ENCODE results near the gene SORCS2. TPM values are rescaled to one million over a fixed set of nuclear protein-coding genes. Genes with fewer than 3 reads are reported as not detected.

SORCS2 gene
- total and polyA plus RNA-seq, 2 experiments from 2014 or later, result 0.92 to 6.9 TPM

DNA sequence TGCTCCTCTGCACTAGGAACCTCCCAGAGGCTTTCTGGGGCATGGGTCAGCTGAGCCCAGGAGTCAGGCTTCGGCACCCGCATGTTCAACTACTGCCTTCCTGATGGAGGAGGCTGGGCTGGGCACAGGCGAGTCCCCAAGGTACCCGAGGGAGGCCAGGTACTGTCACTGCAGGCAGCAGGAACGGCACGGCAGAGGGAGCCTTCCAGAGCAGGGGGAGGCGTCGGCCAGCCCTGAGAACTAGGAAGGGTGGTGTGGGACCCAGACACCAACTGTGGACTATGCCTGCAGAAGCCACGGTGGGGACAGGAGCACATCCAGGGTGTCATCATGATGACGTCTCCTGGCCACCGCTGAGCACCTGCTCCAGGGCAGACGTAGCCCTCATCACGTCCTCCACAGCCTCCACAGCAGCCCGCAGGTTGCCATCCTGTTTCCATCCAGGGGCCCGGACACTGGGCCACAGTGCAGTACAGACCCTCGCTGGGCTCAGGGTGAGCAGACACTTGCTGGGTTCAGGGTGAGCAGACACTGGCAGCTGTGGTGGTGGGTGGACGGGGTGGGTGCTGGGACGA is 40.8 kb downstream of the SORCS2 start:
- DNase-seq (ENCODE audit: low read depth in 1 of 2, low spot score in 1 of 2), result no peak
- H3K4me3 ChIP-seq, result no peak overlapping the region
- H3K27ac ChIP-seq, result no peak overlapping the region
- peaks cover 24% of the 10 kb centered on the region for H3K4me1 ChIP-seq (ENCODE audit: low read depth)
- H3K27me3 ChIP-seq, result no peaks in the 10 kb centered on the region
- H3K9me3 ChIP-seq (ENCODE audit: low read depth), result no peaks in the 10 kb centered on the region
- no peaks in the 10 kb centered on the region for H3K36me3 ChIP-seq
- TF ChIP-seq, protein P1, sequence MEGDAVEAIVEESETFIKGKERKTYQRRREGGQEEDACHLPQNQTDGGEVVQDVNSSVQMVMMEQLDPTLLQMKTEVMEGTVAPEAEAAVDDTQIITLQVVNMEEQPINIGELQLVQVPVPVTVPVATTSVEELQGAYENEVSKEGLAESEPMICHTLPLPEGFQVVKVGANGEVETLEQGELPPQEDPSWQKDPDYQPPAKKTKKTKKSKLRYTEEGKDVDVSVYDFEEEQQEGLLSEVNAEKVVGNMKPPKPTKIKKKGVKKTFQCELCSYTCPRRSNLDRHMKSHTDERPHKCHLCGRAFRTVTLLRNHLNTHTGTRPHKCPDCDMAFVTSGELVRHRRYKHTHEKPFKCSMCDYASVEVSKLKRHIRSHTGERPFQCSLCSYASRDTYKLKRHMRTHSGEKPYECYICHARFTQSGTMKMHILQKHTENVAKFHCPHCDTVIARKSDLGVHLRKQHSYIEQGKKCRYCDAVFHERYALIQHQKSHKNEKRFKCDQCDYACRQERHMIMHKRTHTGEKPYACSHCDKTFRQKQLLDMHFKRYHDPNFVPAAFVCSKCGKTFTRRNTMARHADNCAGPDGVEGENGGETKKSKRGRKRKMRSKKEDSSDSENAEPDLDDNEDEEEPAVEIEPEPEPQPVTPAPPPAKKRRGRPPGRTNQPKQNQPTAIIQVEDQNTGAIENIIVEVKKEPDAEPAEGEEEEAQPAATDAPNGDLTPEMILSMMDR (IDR thresholded peaks at IDR 0.05; ENCODE audit: low read depth, low read length), result no peak

DNA sequence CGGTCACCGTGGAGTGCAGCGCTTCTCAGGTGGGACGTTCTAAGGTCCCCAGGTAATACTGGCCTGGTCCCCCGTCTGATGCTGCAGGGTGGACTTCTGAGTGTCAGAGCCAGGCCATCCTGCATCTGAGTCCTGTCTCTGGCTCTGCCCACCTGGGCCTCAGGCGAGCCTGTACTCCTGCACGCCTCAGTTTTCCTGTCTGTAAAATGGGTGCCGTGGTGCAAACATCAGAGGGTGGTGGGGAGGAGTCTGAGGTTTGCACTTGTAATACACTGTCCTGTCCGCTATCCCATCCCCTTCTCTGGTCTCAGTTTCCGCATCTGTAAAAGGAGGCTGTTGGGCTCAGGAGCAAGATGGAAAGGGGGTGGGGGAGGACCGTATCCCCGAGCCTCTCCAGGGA is 41.3 kb downstream of the SORCS2 start:
- Histone ChIP-seq H3K4me3 (no peak overlapping the region), H3K4me1 (ENCODE audit: low read depth) (peaks cover 24% of the 10 kb centered on the region)
- TF ChIP-seq, protein P1 (IDR thresholded peaks at IDR 0.05; ENCODE audit: low read depth, low read length), result no peak

DNA sequence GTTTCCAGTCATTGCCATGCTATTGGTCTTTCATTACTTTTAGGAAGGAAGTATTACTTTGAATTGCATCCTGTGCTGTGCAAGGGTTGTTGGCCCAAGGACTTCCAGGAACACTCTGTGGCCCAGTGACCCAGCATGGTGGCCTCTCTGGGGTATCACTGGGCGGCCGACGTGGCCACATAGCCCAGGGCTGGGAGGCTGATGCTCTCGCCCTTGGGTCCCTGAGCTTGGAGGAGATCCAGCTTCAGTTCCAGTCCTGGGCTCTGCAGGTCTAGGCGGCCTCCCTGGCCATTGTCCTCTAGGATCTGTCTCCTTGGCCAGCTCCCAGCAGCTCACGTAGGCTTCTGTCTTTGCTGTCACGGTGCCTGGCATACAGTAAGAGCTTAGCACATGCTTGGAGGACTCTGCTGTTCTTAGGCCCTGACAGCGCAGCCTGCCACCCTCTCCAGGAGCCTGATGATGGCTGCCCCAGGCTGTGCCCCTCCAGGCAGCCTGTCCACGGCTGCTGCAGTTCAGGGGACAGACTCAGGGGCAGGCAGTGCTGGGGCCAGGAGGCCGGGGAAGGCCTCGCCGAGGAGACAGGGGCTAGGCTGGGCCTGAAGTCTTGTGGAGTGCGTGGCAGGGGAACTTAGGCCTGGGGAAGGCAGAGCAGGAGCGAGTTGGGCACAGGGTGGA is 42.2 kb downstream of the SORCS2 start:
- Histone ChIP-seq H3K27me3 (no peaks in the 10 kb centered on the region), H3K4me3 (no peak overlapping the region), H3K27ac (no peak overlapping the region), H3K9me3 (ENCODE audit: low read depth) (no peaks in the 10 kb centered on the region), H3K4me1 (ENCODE audit: low read depth) (peaks cover 30% of the 10 kb centered on the region), H3K36me3 (no peaks in the 10 kb centered on the region)
- DNase-seq (ENCODE audit: low read depth in 1 of 2, low spot score in 1 of 2), result no peak
- TF ChIP-seq, protein P1 (IDR thresholded peaks at IDR 0.05; ENCODE audit: low read depth, low read length), result no peak

More for the DNA sequence above, 41.3 kb downstream of the SORCS2 start:
- Histone ChIP-seq H3K27me3 (no peaks in the 10 kb centered on the region), H3K27ac (no peak overlapping the region), H3K36me3 (no peaks in the 10 kb centered on the region), H3K9me3 (ENCODE audit: low read depth) (no peaks in the 10 kb centered on the region)
- DNase-seq (ENCODE audit: low read depth in 1 of 2, low spot score in 1 of 2), result no peak

DNA sequence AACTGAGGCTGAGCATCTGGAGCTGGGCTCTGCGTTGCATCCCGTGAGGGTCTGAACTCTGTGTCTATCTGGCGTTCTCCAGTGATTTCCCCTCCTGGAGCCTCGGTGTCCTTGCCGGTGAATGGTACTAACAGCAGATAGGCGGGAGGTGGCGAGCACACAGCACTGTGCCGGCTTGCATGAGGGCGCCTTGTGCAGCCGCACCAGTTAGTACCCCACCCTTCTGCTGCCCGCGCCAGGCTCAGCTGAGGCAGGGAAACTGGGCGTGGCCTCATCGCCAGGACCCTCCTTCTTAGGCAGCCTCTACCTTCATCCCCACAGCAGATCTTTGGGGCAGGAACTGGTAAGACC is 42.7 kb downstream of the SORCS2 start:
- Histone ChIP-seq H3K4me1 (ENCODE audit: low read depth) (peaks cover 35% of the 10 kb centered on the region), H3K27me3 (no peaks in the 10 kb centered on the region), H3K36me3 (no peaks in the 10 kb centered on the region), H3K9me3 (ENCODE audit: low read depth) (no peaks in the 10 kb centered on the region), H3K4me3 (no peak overlapping the region), H3K27ac (no peak overlapping the region)
- TF ChIP-seq, protein P1 (IDR thresholded peaks at IDR 0.05; ENCODE audit: low read depth, low read length), result no peak
- DNase-seq (ENCODE audit: low read depth in 1 of 2, low spot score in 1 of 2), result no peak

DNA sequence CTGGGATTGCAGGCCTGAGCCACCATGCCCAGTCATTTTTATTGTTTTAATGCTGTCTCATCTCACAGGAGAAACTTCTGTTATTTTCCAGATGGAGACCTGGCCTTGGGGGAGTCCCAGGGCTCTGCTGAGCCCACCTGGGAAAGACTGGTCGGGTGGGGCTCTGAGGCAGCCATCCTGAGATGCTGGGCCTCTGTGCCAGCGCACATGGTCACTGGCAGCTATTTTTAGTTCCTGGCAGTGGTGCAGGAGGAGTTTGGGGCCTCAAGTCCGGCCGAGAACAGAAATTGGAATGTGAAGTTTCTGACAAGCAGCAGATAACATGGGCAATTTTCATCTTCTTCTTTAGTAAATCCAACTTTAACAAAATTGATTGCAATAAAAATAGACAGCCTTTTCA is 44.5 kb downstream of the SORCS2 start:
- Histone ChIP-seq H3K9me3 (ENCODE audit: low read depth) (no peaks in the 10 kb centered on the region), H3K4me3 (no peak overlapping the region), H3K36me3 (no peaks in the 10 kb centered on the region), H3K27ac (peak overlapping the region; percentile 83), H3K27me3 (no peaks in the 10 kb centered on the region), H3K4me1 (ENCODE audit: low read depth) (peaks cover 39% of the 10 kb centered on the region)
- TF ChIP-seq, protein P1 (IDR thresholded peaks at IDR 0.05; ENCODE audit: low read depth, low read length), result no peak
- peak; percentile 46 to 70 for DNase-seq (ENCODE audit: low read depth in 1 of 2, low spot score in 1 of 2)

All from cardiac muscle cell (in vitro differentiated cells and primary cell).